Caco-2 (cell line): ENCODE measurements around the gene KLRG1. TPM values are rescaled to one million over a fixed set of nuclear protein-coding genes. Genes with fewer than 3 reads are reported as not detected.

ENCODE experiments used
- BruUV-seq: library from RNA; stranded (reverse); fragments of 400-500 nt; replicated peaks from 2 replicates; lab custom pipeline; 2021; lab: Mats Ljungman, UMichigan
- CTCF ChIA-PET: fragments of 300-600 bp; sonication (Branson Sonifier 250); formaldehyde crosslinking; loops from one replicate; lab custom pipeline; 2022; ENCODE audit warnings: antibody characterized with exemption; lab: Charles Lee
- POLR2A ChIA-PET: fragments of 300-600 bp; sonication (Branson Sonifier 250); formaldehyde crosslinking; loops from one replicate; lab custom pipeline; 2022; ENCODE audit warnings: antibody characterized with exemption; lab: Charles Lee
- DNase-seq, 2 experiments: peaks; one replicate each; pipeline versions ENCODE4 v3.0.0 to v3.0.0-alpha.2; 2020 to 2022
- H3K27me3 ChIP-seq: replicated peaks from 2 replicates; pipeline ENCODE4 v1.6.0; 2011; ENCODE audit warnings: low read length; ENCODE audit not compliant: control insufficient read depth, insufficient read depth
- H3K36me3 ChIP-seq: 2 replicates; pipeline ENCODE4 v1.5.1; 2011; ENCODE audit warnings: low read length; ENCODE audit not compliant: control insufficient read depth, insufficient read depth
- H3K4me1 ChIP-seq: fragments of 250-450 bp; sonication (Bioruptor Pico); 2 replicates; pipeline ENCODE4 v1.5.1; 2020; ENCODE audit warnings: mild to moderate bottlenecking
- H3K4me3 ChIP-seq: 2 replicates; pipeline ENCODE4 v1.5.1; 2011; ENCODE audit warnings: low read depth, mild to moderate bottlenecking, control low read depth, low read length
- H3K9me3 ChIP-seq: fragments of 250-450 bp; sonication (Bioruptor Pico); 2 replicates; pipeline ENCODE4 v1.5.1; 2020; ENCODE audit warnings: mild to moderate bottlenecking, moderate library complexity
- H3K27ac Mint-ChIP-seq: one replicate; pipeline ENCODE4 v1.8.0; 2022; ENCODE audit warnings: mixed read lengths; ENCODE audit not compliant: unreplicated experiment
- H3K27me3 Mint-ChIP-seq: one replicate; pipeline ENCODE4 v1.8.0; 2022; ENCODE audit warnings: mixed read lengths; ENCODE audit not compliant: insufficient read depth, unreplicated experiment
- H3K36me3 Mint-ChIP-seq: one replicate; pipeline ENCODE4 v1.8.0; 2022; ENCODE audit warnings: mild to moderate bottlenecking, mixed read lengths; ENCODE audit not compliant: insufficient read depth, unreplicated experiment
- H3K4me1 Mint-ChIP-seq: one replicate; pipeline ENCODE4 v1.8.0; 2022; ENCODE audit warnings: low read depth, mixed read lengths; ENCODE audit not compliant: unreplicated experiment
- H3K4me3 Mint-ChIP-seq: one replicate; pipeline ENCODE4 v1.8.0; 2022; ENCODE audit warnings: mild to moderate bottlenecking, moderate library complexity, mixed read lengths; ENCODE audit not compliant: unreplicated experiment
- H3K9me3 Mint-ChIP-seq: one replicate; pipeline ENCODE4 v1.8.0; 2022; ENCODE audit warnings: mixed read lengths; ENCODE audit not compliant: unreplicated experiment
- intact Hi-C: fragments of 100-400 bp; cut with micrococcal nuclease; formaldehyde crosslinking; loops from one replicate; pipeline ENCODE4 v1.10.0; 2022; ENCODE audit not compliant: unreplicated experiment
- total RNA-seq: library from RNA; stranded (reverse); gene quantifications from 2 replicates; pipeline ENCODE4 v1.2.3, GENCODE V29; 2022
- TF ChIP-seq, protein P1 (sequence below), 2 experiments: fragments of 200-600 bp in 1 of 2; IDR thresholded peaks; 1 replicate in 1 of 2; 2 replicates in 1 of 2; pipeline versions ENCODE4 v1.5.1 to v1.8.0; 2011 to 2022; ENCODE audit warnings: antibody characterized with exemption in 1 of 2, control low read depth in 1 of 2, inconsistent platforms in 1 of 2, low read depth in 1 of 2, low read length in 1 of 2, mild to moderate bottlenecking in 1 of 2, moderate library complexity in 1 of 2; ENCODE audit not compliant: insufficient read depth in 1 of 2, severe bottlenecking in 1 of 2, unreplicated experiment in 1 of 2

The KLRG1 gene
- total RNA-seq, 1 experiment from 2014 or later = 1.2 TPM

DNA sequence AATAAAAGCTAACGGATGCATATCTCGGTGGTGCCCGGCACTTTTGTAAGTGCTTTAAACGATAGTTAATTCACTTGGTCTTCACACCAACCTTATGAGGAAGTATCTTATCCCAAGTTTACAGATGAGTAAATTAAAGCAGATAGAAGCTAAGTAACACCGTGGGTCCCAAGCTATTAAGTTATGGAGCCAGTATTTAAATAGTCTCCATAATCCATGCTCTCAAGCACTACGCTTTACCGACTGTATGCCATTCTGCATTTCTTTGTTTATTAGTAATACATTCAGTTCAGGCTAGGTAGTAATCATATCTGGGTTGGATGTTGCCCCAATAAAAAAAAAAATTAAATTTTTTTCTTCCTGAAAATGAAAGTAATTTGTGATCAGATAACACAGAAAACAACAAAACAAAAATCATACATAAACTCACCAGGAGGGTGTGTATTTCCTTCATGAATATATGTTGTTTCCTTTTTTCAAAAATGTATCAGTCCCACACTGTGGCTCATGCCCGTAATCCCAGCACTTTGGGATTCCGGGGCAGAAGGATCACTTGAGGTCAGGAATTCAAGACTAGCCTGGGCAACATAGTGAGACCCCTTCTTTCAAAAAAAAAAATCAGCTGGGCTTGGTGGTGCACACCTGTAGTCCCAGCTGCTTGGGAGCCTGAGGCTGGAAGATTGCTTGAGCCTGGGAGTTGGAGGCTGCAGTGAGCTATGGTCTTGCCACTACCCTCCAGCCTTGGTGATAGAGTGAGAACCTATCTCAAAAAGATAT, 38.5 kb upstream of the KLRG1 start:
- intact Hi-C loops = loop anchor here (1.0 kb wide), 2 partner anchors 19 to 88 kb away; no protein-coding TSS in a partner anchor
- H3K27me3 ChIP-seq = no peaks in the 10 kb centered on the region
- no peaks in the 10 kb centered on the region for H3K27me3 Mint-ChIP-seq
- H3K9me3 Mint-ChIP-seq = peaks cover 22% of the 10 kb centered on the region
- peaks cover 1% of the 10 kb centered on the region for H3K36me3 ChIP-seq
- ChIA-PET POLR2A (interaction anchor here (1.2 kb wide), 2 partner anchors 10 to 99 kb away, joined by 3 to 4 read pairs; no protein-coding TSS in a partner anchor), CTCF (interaction anchor here (2.4 to 2.5 kb wide), 2 partner anchors 87 to 99 kb away, joined by 15 to 29 read pairs; no protein-coding TSS in a partner anchor)
- TF ChIP-seq, protein P1, sequence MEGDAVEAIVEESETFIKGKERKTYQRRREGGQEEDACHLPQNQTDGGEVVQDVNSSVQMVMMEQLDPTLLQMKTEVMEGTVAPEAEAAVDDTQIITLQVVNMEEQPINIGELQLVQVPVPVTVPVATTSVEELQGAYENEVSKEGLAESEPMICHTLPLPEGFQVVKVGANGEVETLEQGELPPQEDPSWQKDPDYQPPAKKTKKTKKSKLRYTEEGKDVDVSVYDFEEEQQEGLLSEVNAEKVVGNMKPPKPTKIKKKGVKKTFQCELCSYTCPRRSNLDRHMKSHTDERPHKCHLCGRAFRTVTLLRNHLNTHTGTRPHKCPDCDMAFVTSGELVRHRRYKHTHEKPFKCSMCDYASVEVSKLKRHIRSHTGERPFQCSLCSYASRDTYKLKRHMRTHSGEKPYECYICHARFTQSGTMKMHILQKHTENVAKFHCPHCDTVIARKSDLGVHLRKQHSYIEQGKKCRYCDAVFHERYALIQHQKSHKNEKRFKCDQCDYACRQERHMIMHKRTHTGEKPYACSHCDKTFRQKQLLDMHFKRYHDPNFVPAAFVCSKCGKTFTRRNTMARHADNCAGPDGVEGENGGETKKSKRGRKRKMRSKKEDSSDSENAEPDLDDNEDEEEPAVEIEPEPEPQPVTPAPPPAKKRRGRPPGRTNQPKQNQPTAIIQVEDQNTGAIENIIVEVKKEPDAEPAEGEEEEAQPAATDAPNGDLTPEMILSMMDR (IDR thresholded peaks at IDR 0.05; ENCODE audit: insufficient read depth in 1 of 2, low read depth in 1 of 2, low read length in 1 of 2, severe bottlenecking in 1 of 2, unreplicated experiment in 1 of 2) = no peak
- BruUV-seq = no TSS peak
- peak overlapping the region; percentile 69 for H3K4me3 ChIP-seq
- H3K4me1 ChIP-seq = peaks cover 6% of the 10 kb centered on the region
- H3K9me3 ChIP-seq = peaks cover 4% of the 10 kb centered on the region; the same call in 1 of the 2 replicates
- DNase-seq = no peak
- peaks cover 30% of the 10 kb centered on the region for H3K36me3 Mint-ChIP-seq
- H3K4me3 Mint-ChIP-seq = peak overlapping the region; percentile 83
- H3K4me1 Mint-ChIP-seq = peaks cover 9% of the 10 kb centered on the region
- peak overlapping the region; percentile 77 for H3K27ac Mint-ChIP-seq

DNA sequence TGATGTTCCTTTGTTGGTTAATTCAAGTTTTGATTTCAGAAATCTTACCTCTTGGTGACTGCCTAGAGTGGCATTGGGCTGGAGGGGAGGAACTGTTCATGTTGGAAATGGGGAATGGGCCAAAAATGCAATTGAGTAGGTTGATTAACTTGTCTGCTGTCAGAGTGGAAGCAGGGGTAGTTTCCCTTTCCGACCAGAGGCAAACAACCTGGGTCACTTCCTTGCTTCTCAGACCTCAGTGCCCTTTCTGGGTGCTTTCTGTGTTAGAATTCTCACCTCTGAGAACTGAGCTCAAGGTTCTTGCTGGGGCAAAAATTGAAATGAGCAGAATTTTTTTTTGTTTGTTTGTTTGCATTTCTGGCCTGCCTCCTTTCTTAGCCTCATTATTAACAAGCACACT, 37.6 kb upstream of the KLRG1 start:
- Mint-ChIP-seq H3K27ac (no peak overlapping the region), H3K27me3 (no peaks in the 10 kb centered on the region), H3K9me3 (peaks cover 22% of the 10 kb centered on the region), H3K4me3 (no peak overlapping the region), H3K4me1 (peaks cover 7% of the 10 kb centered on the region), H3K36me3 (peaks cover 22% of the 10 kb centered on the region)
- no peak for DNase-seq
- H3K36me3 ChIP-seq = no peaks in the 10 kb centered on the region
- no peaks in the 10 kb centered on the region for H3K27me3 ChIP-seq
- ChIA-PET CTCF (interaction anchor here (2.5 kb wide), 1 partner anchor 98 kb away, joined by 29 read pairs; no protein-coding TSS in a partner anchor), POLR2A (no interaction called here)
- no peak overlapping the region for H3K4me3 ChIP-seq
- H3K9me3 ChIP-seq = peaks cover 4% of the 10 kb centered on the region; the same call in 1 of the 2 replicates
- intact Hi-C loops = no loop called here
- TF ChIP-seq, protein P1 (IDR thresholded peaks at IDR 0.05; ENCODE audit: insufficient read depth in 1 of 2, low read depth in 1 of 2, low read length in 1 of 2, severe bottlenecking in 1 of 2, unreplicated experiment in 1 of 2) = no peak
- no TSS peak for BruUV-seq
- peaks cover 6% of the 10 kb centered on the region for H3K4me1 ChIP-seq

DNA sequence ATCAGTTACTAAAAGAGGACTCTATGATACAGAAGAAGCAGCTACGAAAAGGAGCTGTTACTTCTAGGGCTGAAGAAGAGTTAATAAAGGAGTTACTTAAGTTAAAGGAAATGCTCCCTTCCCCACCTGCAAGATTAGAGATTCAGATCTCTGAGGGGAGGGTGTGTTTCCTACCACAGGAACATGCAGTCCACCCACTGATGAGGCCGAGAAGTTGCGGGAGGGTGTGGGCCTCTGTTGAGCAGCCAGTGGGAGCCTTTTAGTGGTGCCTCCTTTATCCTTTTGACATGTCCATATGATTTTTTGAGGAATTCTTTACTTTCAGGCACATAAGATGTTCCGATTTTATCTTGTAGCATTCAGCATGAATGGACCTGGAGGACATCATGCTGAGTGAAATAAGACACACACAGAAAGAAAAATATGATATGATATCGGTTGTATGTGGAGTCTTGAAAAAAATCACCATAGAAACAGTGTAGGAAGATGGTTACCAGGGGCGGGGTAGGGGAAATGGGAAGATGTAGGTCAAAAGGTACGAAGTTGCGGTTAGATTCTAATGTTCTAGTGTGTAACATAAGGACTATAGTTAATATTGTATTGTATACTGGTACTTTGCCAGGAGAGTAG, 35.5 kb upstream of the KLRG1 start:
- TF ChIP-seq, protein P1 (IDR thresholded peaks at IDR 0.05; ENCODE audit: insufficient read depth in 1 of 2, low read depth in 1 of 2, low read length in 1 of 2, severe bottlenecking in 1 of 2, unreplicated experiment in 1 of 2) = no peak
- Mint-ChIP-seq H3K27ac (no peak overlapping the region), H3K4me1 (no peaks in the 10 kb centered on the region), H3K9me3 (peaks cover 22% of the 10 kb centered on the region), H3K27me3 (no peaks in the 10 kb centered on the region), H3K4me3 (no peak overlapping the region), H3K36me3 (peaks cover 14% of the 10 kb centered on the region)
- intact Hi-C loops = no loop called here
- peaks cover 4% of the 10 kb centered on the region; the same call in 1 of the 2 replicates for H3K9me3 ChIP-seq
- H3K27me3 ChIP-seq = no peaks in the 10 kb centered on the region
- no peak overlapping the region for H3K4me3 ChIP-seq
- no peaks in the 10 kb centered on the region for H3K4me1 ChIP-seq
- BruUV-seq = no TSS peak
- POLR2A ChIA-PET = no interaction called here
- no peaks in the 10 kb centered on the region for H3K36me3 ChIP-seq
- DNase-seq = no peak
- CTCF ChIA-PET = no interaction called here
